AML-193 (cell line): ENCODE measurements around the gene TRIM2.

Experiments
- DNase-seq, 2 experiments: peaks; one replicate each; lab custom pipeline; 2025; lab: John Stamatoyannopoulos, UW

The TRIM2 gene

DNA sequence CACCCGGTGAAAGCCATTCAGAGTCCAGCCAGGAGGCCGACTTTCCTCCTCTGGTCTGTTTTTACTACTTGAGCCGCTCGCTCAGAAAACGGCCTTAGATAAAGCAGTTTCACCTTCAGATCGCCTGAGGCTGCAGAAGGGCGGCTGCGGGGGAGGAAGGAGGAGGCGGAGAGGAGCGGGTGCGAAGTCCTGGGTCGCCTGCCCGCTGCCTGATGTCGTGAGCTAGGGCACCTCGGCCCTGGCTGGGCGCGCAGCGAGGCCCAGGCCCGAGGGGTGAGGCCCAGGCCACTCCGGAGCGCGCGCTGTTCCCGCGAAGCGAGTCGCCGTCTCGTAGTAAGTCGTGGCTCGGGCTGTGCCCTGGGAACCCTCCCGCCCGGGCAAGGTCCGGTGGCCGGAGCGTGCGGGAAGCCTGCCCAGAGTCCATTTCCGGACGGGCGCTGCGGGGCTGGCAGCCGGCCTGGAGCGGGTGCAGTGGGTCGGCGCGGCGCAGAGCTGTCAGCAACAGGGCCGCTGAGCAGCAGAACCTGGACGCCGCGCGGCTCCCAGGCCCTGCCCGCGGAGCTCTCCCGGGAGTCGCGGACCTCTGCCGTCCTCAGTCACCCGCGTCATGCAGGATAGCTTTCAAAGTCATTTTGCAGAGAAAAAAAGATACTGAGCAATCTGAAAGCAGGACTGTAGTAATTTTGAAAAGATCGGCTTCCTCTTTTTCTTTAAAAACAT lies 18.6 kb downstream of the TRIM2 start:
- peak; percentile 6 to 17 for DNase-seq

GRCh38 chr4:153223427-153223801 lies 19.2 kb downstream of the TRIM2 start:
- DNase-seq: no peak

DNA sequence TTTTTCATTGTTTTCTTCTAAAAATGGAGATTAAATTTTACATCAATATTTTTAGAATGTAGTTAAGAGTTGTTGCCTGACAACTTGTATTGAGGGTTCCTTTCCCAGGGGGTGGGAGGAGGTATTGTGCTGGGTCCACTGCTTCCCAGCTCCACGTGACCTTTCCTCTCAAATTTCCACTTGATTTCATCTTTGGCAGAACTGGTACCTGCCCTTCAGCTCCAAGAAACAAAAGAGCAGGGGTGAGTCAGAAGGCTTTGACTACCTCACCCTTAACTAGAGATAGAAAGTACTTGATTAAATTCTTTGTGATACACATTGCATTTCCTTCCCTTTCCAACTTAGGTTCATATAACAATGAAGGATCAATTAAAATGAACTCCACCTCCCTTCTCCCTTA lies 19.7 kb downstream of the TRIM2 start:
- no peak for DNase-seq

DNA sequence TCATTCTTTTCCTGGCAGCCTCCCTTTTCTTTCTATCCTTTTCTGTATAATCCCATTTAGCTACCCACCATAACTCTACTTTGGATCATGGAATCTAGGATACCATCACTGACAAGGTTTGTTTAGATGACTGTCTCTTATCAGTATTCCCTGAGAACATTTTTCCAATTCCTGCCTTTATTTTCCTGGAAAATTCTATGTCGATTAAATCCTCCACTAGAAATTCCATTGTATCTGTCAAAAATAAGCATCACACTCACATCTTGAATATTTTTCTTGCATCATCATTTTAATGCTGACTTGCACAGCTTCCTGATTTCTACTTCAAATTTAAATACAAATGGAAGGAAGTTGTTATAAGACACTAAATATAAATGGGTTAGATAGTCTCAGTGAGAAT lies 20.2 kb downstream of the TRIM2 start:
- no peak for DNase-seq

DNA sequence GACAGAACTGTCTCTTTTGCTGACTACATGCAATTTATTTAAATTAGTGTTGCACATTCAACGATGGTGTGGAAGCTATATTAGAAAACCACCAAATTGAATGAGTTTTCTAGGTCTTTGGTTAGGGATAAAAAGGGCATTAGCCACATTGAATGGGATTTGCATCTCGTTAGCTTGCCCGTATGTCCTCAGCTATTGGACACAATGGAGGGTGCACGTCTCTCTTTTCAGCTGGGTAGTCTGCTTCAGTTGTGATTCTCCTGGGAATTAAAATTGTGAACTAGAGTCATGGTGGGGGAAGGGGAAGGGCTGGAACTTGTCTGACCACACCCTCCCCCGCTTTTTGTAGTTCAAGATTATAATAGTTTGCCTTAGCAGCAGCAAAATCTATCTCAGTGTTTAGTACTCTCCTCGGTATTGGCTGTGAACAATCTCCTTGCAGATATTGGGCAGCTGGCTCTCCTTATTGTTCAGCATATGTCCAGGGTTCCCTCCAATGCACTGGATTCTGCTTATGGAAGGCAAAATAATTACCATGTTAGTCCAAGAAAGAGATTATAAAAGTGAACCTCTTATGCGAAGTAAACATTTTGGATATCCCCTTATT lies 23.3 kb downstream of the TRIM2 start:
- no peak for DNase-seq

DNA sequence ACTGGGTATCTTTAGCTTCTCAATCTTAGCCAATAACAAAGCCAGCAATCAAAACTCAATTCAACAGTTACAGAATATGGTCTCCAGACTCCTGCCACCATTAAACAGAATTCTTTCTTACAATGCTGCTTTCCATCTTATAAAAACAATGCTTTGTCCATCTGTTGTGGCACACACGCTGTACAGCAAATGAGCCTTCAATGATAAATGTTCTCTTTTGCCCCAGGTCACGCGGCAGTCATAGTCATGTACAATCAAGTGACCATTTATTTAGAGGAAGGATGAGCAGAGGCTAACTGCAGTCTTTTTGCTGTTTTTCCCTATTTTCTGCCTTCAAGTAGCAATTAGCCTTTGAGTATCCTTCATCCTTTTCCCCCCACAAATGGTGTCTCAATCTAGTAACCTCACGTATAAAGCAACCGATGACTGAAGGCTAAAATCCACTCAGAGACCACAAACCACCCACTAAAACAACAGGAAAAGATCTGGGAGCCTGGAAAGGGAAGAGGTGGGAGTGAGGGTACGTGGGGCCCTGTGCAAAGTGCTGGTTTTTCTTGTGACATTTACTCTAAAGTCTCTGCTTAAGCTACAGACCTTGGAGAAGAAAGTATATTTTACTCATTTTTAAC lies 24.4 kb downstream of the TRIM2 start:
- no peak for DNase-seq

DNA sequence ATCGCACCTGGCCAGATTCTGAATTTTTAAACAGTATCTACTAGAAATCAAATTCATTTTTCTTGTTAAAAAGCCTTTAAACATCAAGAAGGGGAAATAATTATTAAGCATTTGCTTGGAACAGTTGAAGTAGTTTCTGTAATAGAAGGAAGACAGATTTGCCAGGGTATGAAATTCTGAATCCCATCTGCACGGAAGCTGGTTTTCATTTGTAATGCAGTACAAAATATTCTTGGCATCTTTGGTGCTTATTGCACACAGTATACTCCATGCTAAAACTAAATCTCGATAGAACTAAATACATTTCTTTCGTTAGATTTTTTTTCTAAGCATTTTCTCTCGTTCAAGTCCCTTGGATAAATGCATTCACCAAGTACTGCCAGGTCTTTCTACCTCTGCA lies 25.3 kb downstream of the TRIM2 start:
- no peak for DNase-seq

DNA sequence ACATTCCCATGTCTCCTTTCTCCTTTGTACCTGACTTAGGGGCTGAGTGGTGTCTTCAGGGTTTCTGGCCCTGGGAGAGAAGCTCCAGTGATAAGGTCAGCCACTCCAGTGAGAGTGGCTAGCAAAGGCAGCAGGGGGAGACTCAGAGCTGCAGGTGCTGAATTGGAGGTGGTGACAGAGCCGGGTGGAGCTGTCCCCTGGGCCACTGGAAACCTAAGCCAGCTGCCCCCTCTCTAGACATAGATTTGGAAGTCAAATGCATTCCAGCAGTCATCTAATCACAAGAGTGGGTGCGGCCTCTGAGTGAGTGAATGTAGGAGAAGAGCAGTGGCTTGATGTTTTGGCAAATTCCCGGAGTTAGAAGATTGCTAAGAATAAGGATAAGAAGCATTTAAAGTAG lies 28.5 kb downstream of the TRIM2 start:
- DNase-seq: no peak

- no peak for DNase-seq
Observed at GRCh38 chr4:153233761-153234371, 29.6 kb downstream of the TRIM2 start.

GRCh38 chr4:153234885-153235284 lies 30.6 kb downstream of the TRIM2 start:
- no peak for DNase-seq

GRCh38 chr4:153238135-153238919 lies 34.1 kb downstream of the TRIM2 start:
- DNase-seq: no peak

DNA sequence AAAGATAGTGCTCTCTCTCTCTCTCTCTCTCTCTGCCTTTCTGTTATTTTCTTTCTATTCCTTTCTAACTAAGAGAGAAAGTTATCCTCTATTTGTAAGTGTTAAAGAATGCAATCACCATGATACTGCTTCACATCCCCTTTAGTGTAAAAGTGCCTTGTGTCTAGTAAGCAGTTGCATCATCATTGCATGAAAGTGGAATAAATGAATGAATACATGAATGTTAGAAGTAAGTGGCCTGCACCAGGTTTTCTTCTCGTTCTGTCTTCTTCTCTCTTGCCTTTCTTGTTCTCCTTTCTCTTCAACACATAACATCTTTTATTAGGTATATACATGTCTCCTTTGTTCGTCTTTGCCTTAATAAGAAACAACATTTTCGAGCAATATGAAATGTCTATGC lies 35.2 kb downstream of the TRIM2 start:
- no peak for DNase-seq

DNA sequence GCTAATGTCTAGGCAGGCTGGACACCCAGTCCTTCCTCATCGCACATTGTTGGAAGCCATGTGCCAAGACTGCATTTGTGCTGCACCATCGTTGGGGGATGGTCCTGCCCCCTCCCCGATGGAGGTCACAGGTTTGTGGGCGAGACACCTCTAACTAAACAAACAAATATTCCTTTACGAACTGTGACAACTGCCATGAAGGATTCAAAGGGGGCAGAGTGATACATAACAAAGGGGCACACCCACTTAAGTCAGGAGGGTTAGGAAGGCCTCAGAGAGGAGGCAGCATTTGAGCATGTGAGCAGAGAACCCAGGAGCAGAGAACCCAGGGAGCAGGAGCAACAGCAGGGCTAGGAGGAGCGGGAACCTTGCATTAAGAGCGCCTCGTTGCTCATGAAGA lies 37.1 kb downstream of the TRIM2 start:
- no peak for DNase-seq

GRCh38 chr4:153241970-153242838 lies 38.0 kb downstream of the TRIM2 start:
- DNase-seq: no peak

DNA sequence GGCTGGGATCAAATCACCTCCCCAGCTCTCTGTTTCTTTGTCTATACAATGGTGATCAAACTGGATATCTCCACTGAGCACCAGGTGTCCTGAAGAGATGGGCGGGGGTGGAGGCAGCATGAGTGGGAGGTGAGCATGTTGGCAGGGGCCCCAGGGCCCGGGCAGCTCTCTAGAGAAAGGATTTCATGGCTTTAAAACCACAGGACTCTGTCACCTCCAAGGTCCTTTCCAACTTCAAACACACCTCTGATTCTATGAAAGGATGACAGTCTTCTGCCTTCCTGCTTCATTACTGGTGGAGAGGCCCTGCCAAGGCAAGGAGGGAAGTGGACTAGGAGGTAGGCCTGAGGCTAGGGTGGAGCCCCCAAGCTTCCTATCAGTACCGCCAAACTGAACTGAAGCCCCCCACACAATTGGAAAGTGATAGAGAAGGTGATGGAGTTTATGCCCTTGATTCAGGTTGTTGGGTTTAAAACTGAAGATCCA lies 38.6 kb downstream of the TRIM2 start:
- no peak for DNase-seq

DNA sequence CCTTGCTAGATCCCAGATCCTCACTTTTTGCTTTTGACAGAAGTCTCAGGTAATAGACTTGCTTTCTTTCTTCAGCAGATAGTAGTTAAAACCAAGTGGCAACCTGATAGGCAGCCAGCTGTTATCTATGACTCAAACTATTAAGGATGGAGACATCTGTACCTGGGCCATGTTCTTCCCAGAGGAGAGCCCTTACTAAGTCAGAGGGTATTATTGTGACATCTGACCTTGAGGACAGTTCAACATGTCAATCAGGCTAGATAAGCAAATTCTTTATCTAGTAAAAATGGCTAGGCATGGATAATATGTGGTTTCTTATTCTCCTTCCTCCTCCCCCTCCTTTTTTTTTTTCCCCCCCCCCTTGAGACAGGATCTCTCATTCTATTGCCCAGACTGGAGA lies 39.2 kb downstream of the TRIM2 start:
- no peak for DNase-seq

DNA sequence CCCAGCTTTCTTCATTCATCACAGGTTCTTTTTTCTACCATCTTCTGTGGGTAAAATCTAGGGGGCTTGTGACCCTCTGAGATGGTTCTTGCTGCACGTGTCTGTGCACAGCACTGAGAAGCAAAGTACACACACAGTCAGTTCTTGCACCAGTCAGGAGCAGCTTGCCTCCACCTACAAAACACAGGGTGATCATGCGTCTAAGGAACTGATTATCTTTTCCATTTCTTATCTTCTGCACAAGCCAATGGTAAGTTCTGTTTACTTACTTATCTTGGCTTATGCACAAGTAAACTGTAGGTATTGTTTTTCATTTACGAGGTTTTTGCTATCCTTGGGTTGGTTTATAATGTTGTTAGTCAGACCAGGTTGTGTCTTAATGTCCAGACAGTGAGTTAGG lies 40.7 kb downstream of the TRIM2 start:
- DNase-seq: no peak

- DNase-seq: no peak
Observed at GRCh38 chr4:153245775-153246174, 41.5 kb downstream of the TRIM2 start.

- DNase-seq: no peak
Observed at GRCh38 chr4:153246446-153247115, 42.3 kb downstream of the TRIM2 start.

GRCh38 chr4:153247116-153247490 lies 42.9 kb downstream of the TRIM2 start:
- DNase-seq: no peak
